ENCODE measurements around the gene PCNX1. TPM values are rescaled to one million over a fixed set of nuclear protein-coding genes. Genes with fewer than 3 reads are reported as not detected.
A peak's percentile ranks its signal among the peaks of the same experiment; 100 is the strongest.

The PCNX1 gene
- total RNA-seq, 1 experiment from 2014 or later = 32.7 TPM

- peak in 1 of 2 experiments; percentile 14 for DNase-seq
- H3K4me3 ChIP-seq = no peak overlapping the region
These were observed 114.2 kb downstream of the PCNX1 start for GRCh38 chr14:71021347-71022011.

GRCh38 chr14:71022012-71022869 is 115.0 kb downstream of the PCNX1 start:
- Histone ChIP-seq H3K9me3 (replicated peaks) (no peaks in the 10 kb centered on the region), H3K27me3 (no peaks in the 10 kb centered on the region), H3K36me3 (peaks cover 19% of the 10 kb centered on the region), H3K4me3 (no peak overlapping the region), H3K27ac (peak overlapping the region; percentile 26; the same call in 1 of the 2 replicates), H3K4me1 (peaks cover 11% of the 10 kb centered on the region)
- DNase-seq = no peak

More at GRCh38 chr14:71021347-71022011, 114.2 kb downstream of the PCNX1 start:
- H3K36me3 ChIP-seq = peaks cover 19% of the 10 kb centered on the region
- H3K27me3 ChIP-seq = no peaks in the 10 kb centered on the region
- peak overlapping the region; percentile 26; the same call in 1 of the 2 replicates for H3K27ac ChIP-seq
- peaks cover 11% of the 10 kb centered on the region for H3K4me1 ChIP-seq
- H3K9me3 ChIP-seq (replicated peaks) = no peaks in the 10 kb centered on the region

GRCh38 chr14:71022939-71023338 is 115.7 kb downstream of the PCNX1 start:
- Histone ChIP-seq H3K27me3 (no peaks in the 10 kb centered on the region), H3K36me3 (peaks cover 17% of the 10 kb centered on the region), H3K4me3 (no peak overlapping the region), H3K9me3 (replicated peaks) (no peaks in the 10 kb centered on the region), H3K27ac (no peak overlapping the region), H3K4me1 (peaks cover 11% of the 10 kb centered on the region)
- DNase-seq = no peak

- H3K36me3 ChIP-seq = no peaks in the 10 kb centered on the region; the same call in 1 of the 2 replicates
- H3K27me3 ChIP-seq = no peaks in the 10 kb centered on the region
- no peak overlapping the region for H3K4me3 ChIP-seq
- H3K4me1 ChIP-seq = no peaks in the 10 kb centered on the region
- H3K27ac ChIP-seq = no peak overlapping the region
- no peaks in the 10 kb centered on the region for H3K9me3 ChIP-seq (replicated peaks)
- no peak for DNase-seq
These were observed 122.0 kb downstream of the PCNX1 start for GRCh38 chr14:71029236-71029781.

GRCh38 chr14:71031000-71031399 is 123.7 kb downstream of the PCNX1 start:
- Histone ChIP-seq H3K27ac (no peak overlapping the region), H3K36me3 (peaks cover 7% of the 10 kb centered on the region), H3K4me3 (no peak overlapping the region), H3K4me1 (no peaks in the 10 kb centered on the region), H3K9me3 (replicated peaks) (no peaks in the 10 kb centered on the region), H3K27me3 (no peaks in the 10 kb centered on the region)
- DNase-seq = no peak

GRCh38 chr14:71036433-71036832 is 129.2 kb downstream of the PCNX1 start:
- Histone ChIP-seq H3K9me3 (replicated peaks) (no peaks in the 10 kb centered on the region; the same call in 1 of the 2 replicates), H3K27me3 (no peaks in the 10 kb centered on the region), H3K4me3 (no peak overlapping the region), H3K4me1 (no peaks in the 10 kb centered on the region), H3K27ac (no peak overlapping the region), H3K36me3 (peaks cover 33% of the 10 kb centered on the region)
- DNase-seq = no peak

- no peak overlapping the region for H3K4me3 ChIP-seq
- H3K27me3 ChIP-seq = no peaks in the 10 kb centered on the region
- no peak for DNase-seq
- H3K9me3 ChIP-seq (replicated peaks) = no peaks in the 10 kb centered on the region
- H3K36me3 ChIP-seq = peaks cover 31% of the 10 kb centered on the region
- H3K4me1 ChIP-seq = no peaks in the 10 kb centered on the region
- no peak overlapping the region for H3K27ac ChIP-seq
These were observed 141.1 kb downstream of the PCNX1 start for GRCh38 chr14:71048393-71048792.

GRCh38 chr14:71049435-71050133 is 142.3 kb downstream of the PCNX1 start:
- Histone ChIP-seq H3K4me1 (no peaks in the 10 kb centered on the region), H3K27me3 (no peaks in the 10 kb centered on the region), H3K4me3 (no peak overlapping the region), H3K9me3 (replicated peaks) (no peaks in the 10 kb centered on the region), H3K36me3 (peaks cover 36% of the 10 kb centered on the region), H3K27ac (no peak overlapping the region)
- DNase-seq = no peak

- Histone ChIP-seq H3K4me1 (no peaks in the 10 kb centered on the region), H3K27me3 (no peaks in the 10 kb centered on the region), H3K36me3 (peaks cover 34% of the 10 kb centered on the region), H3K4me3 (no peak overlapping the region), H3K9me3 (replicated peaks) (no peaks in the 10 kb centered on the region), H3K27ac (no peak overlapping the region)
- DNase-seq = peak in 1 of 2 experiments; percentile 16
These were observed 143.1 kb downstream of the PCNX1 start for GRCh38 chr14:71050227-71050823.

GRCh38 chr14:71054706-71055105 is 147.4 kb downstream of the PCNX1 start:
- Histone ChIP-seq H3K27me3 (no peaks in the 10 kb centered on the region), H3K4me1 (no peaks in the 10 kb centered on the region), H3K4me3 (no peak overlapping the region), H3K27ac (no peak overlapping the region), H3K36me3 (peaks cover 23% of the 10 kb centered on the region), H3K9me3 (replicated peaks) (no peaks in the 10 kb centered on the region)
- no peak for DNase-seq

- H3K4me1 ChIP-seq = no peaks in the 10 kb centered on the region
- no peaks in the 10 kb centered on the region for H3K27me3 ChIP-seq
- peaks cover 28% of the 10 kb centered on the region for H3K36me3 ChIP-seq
- no peaks in the 10 kb centered on the region for H3K9me3 ChIP-seq (replicated peaks)
- no peak for DNase-seq
- no peak overlapping the region for H3K27ac ChIP-seq
- H3K4me3 ChIP-seq = no peak overlapping the region
These were observed 148.9 kb downstream of the PCNX1 start for GRCh38 chr14:71056168-71056567.

- Histone ChIP-seq H3K36me3 (peaks cover 38% of the 10 kb centered on the region), H3K27me3 (no peaks in the 10 kb centered on the region), H3K4me1 (no peaks in the 10 kb centered on the region), H3K4me3 (no peak overlapping the region), H3K9me3 (replicated peaks) (0 out of 2 replicates have a peak, but pooled peaks cover 4% of the 10 kb centered on the region), H3K27ac (no peak overlapping the region)
- no peak for DNase-seq
These were observed 153.0 kb downstream of the PCNX1 start for GRCh38 chr14:71060274-71060673.

- no peak for DNase-seq
- Histone ChIP-seq H3K9me3 (replicated peaks) (0 out of 2 replicates have a peak, but pooled peaks cover 4% of the 10 kb centered on the region), H3K27ac (no peak overlapping the region), H3K4me1 (no peaks in the 10 kb centered on the region), H3K4me3 (no peak overlapping the region), H3K36me3 (peaks cover 38% of the 10 kb centered on the region), H3K27me3 (no peaks in the 10 kb centered on the region)
These were observed 153.7 kb downstream of the PCNX1 start for GRCh38 chr14:71060825-71061455.

- no peaks in the 10 kb centered on the region for H3K27me3 ChIP-seq
- no peak overlapping the region for H3K27ac ChIP-seq
- peaks cover 38% of the 10 kb centered on the region for H3K36me3 ChIP-seq
- no peaks in the 10 kb centered on the region for H3K4me1 ChIP-seq
- H3K4me3 ChIP-seq = no peak overlapping the region
- 0 out of 2 replicates have a peak, but pooled peaks cover 4% of the 10 kb centered on the region for H3K9me3 ChIP-seq (replicated peaks)
- DNase-seq = no peak
These were observed 154.2 kb downstream of the PCNX1 start for GRCh38 chr14:71061458-71061857.
